Activated naive CD4-positive, alpha-beta T cell treated with anti-CD3 and anti-CD28 coated beads for 36 hours (primary cell): ENCODE data around the gene LSM3. TPM values are rescaled to one million over a fixed set of nuclear protein-coding genes. Genes with fewer than 3 reads are reported as not detected.
A peak's percentile ranks its signal among the peaks of the same experiment; 100 is the strongest.

Source experiments
- CTCF ChIA-PET: fragments of 350-600 bp; sonication (Branson Sonifier 250); formaldehyde crosslinking; loops from one replicate; lab custom pipeline; 2021; ENCODE audit warnings: antibody characterized with exemption; lab: Charles Lee
- DNase-seq: peaks from one replicate; pipeline ENCODE4 v3.0.0-alpha.2; 2020
- H3K27ac Mint-ChIP-seq: one replicate; pipeline ENCODE4 v1.8.0; 2021; ENCODE audit warnings: mild to moderate bottlenecking, mixed read lengths
- H3K27me3 Mint-ChIP-seq: one replicate; pipeline ENCODE4 v1.8.0; 2021; ENCODE audit warnings: low read depth, mixed read lengths
- H3K36me3 Mint-ChIP-seq: one replicate; pipeline ENCODE4 v1.8.0; 2021; ENCODE audit warnings: low read depth, mixed read lengths
- H3K4me1 Mint-ChIP-seq: one replicate; pipeline ENCODE4 v1.8.0; 2021; ENCODE audit warnings: low read depth, mixed read lengths
- H3K4me3 Mint-ChIP-seq: one replicate; pipeline ENCODE4 v1.8.0; 2021; ENCODE audit warnings: mild to moderate bottlenecking, moderate library complexity, mixed read lengths
- H3K9me3 Mint-ChIP-seq: one replicate; pipeline ENCODE4 v1.8.0; 2021; ENCODE audit warnings: mixed read lengths
- intact Hi-C: fragments of 100-400 bp; cut with micrococcal nuclease; formaldehyde crosslinking; loops from one replicate; pipeline ENCODE4 v1.15.1; 2023
- total RNA-seq, 2 experiments: library from RNA; stranded (reverse); gene quantifications; one replicate each; pipeline ENCODE4 v1.2.3, GENCODE V29; 2021

LSM3 gene
- total RNA-seq, 2 experiments from 2014 or later = 26.1 to 26.2 TPM

DNA sequence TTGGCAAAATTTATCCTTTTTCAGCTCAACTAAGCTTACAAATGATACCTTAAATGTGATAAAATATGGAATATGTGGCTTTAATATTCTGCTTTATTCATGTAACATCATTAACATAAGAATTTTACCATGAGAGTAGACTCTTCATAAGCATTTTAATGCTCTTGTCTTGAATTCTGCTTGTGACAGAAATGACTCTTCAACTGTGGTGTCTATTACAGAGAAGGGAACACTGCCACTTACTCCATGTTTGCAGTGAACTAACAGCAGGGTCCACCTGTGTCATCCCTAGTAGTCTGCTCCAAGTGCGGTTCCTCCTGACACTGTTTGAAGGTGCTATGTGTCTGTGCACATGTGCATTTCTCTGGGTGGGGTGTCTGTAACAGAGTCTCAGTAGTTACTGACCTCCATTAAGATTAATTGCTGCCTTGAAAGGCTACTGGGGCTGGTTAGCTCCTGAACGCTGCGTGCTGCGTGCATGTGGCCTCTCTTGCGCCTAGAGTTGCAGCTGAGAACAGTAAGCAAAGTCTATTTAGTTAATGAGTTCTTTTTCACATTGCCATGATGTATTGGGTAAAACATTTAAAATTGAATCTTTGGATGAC is 8.3 kb downstream of the LSM3 start:
- H3K4me3 Mint-ChIP-seq = no peak overlapping the region
- CTCF ChIA-PET = no interaction called here
- H3K4me1 Mint-ChIP-seq = peaks cover 61% of the 10 kb centered on the region
- no peak for DNase-seq
- no peak overlapping the region for H3K27ac Mint-ChIP-seq
- peaks cover 55% of the 10 kb centered on the region for H3K36me3 Mint-ChIP-seq
- no peaks in the 10 kb centered on the region for H3K27me3 Mint-ChIP-seq
- intact Hi-C loops = no loop called here
- peaks cover 6% of the 10 kb centered on the region for H3K9me3 Mint-ChIP-seq

DNA sequence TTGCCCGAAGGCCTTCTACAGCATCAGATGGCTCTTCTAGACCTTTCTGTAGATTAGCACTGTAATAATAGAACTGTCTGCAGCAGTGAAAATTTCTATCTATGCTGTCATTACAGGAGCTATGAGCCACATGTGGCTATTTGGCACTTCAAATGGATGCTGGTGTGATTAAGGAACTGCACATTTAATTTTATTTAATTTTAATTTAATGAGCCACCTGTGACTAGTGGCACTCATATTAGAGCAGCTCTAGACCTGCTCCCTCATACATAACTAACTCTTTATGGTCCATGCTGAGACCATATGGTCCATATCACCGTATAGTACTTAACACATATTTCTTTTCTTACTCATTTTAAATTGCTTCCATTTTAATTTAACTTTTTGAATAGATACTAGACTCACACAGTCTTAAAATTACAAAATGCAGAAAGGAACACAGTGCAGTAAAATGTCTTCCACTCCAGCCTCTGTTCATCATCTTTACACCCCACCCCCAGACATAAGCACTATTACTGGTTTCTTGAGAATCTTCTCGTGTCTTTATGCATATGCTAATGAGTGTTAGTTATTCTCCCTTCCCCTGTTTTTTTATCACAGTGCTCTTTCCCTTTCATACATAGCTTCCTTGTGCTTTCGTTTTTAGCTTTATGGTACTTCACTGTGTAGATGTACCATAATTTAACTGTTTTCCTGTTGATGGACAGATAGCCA is 9.6 kb downstream of the LSM3 start:
- no peak overlapping the region for H3K4me3 Mint-ChIP-seq
- intact Hi-C loops = no loop called here
- peaks cover 61% of the 10 kb centered on the region for H3K4me1 Mint-ChIP-seq
- no peaks in the 10 kb centered on the region for H3K27me3 Mint-ChIP-seq
- H3K27ac Mint-ChIP-seq = no peak overlapping the region
- peaks cover 46% of the 10 kb centered on the region for H3K36me3 Mint-ChIP-seq
- CTCF ChIA-PET = no interaction called here
- peaks cover 6% of the 10 kb centered on the region for H3K9me3 Mint-ChIP-seq
- no peak for DNase-seq

DNA sequence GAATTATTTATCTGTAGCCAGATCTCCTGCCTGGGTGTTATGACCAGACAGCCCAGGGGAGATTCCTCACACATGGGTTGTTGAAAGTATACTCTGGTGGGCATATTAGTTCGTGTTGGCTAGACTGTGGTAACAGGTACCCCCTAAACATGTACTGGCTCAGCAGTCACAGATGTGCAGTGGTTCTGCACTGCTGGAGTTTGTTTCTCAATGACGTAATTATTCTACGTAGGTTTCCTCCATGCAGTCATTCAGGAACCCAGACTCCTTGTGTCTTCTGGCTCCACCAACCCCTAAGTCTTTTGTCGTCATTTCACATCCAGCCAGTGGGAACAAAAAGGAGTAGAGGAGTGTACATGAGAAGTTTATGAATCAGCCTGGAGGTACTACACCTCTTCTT is 16.2 kb downstream of the LSM3 start:
- H3K36me3 Mint-ChIP-seq = peaks cover 33% of the 10 kb centered on the region
- CTCF ChIA-PET = no interaction called here
- H3K4me1 Mint-ChIP-seq = peaks cover 35% of the 10 kb centered on the region
- H3K27me3 Mint-ChIP-seq = no peaks in the 10 kb centered on the region
- no peak overlapping the region for H3K4me3 Mint-ChIP-seq
- no peak for DNase-seq
- peaks cover 2% of the 10 kb centered on the region for H3K9me3 Mint-ChIP-seq
- intact Hi-C loops = no loop called here
- no peak overlapping the region for H3K27ac Mint-ChIP-seq

DNA sequence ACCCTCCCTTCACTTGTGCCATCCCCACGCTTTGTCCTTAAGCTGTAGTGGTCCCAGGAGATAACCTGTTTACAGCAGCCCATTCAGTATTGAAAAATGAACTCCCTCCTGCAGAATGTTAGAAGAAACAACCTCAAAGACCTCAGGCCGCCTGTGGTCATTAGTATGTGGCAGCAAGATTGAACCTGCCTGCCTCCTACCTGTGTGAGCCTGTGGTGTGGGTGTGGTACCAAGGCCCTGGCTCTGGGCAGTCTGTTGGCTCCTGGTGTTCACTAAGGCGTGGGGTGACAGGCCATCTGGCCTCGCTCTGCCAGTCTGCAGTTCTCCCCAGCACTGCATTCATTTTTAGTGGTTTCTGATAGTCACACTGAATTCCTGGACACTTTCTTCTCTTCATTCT is 21.0 kb downstream of the LSM3 start:
- Mint-ChIP-seq H3K36me3 (peaks cover 20% of the 10 kb centered on the region), H3K27ac (no peak overlapping the region), H3K27me3 (no peaks in the 10 kb centered on the region), H3K4me3 (no peak overlapping the region), H3K4me1 (peaks cover 2% of the 10 kb centered on the region), H3K9me3 (no peaks in the 10 kb centered on the region)
- CTCF ChIA-PET = no interaction called here
- intact Hi-C loops = loop anchor here (5.0 kb wide), 1 partner anchor 203 kb away; the partner anchor contains the start of gene SLC6A6
- DNase-seq = no peak

DNA sequence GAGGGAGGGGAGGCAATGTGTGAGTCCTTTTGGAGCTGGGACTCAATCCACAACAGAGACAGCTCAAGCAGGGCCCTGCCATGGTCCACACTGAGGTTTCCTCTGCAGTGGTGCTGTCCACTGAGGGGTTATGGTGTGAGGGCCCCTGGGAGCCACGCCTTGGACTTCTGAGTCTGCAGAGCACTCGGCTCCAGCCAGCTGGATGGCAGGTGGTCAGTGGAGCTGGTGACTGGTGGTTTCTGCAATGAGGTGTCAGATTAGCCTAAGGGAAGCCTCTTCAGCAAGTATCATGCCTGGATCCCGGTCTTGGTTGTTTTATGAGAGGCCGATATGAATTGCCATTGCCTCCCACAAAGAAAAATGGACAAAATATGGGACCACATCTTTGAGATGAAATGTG is 21.7 kb downstream of the LSM3 start:
- Mint-ChIP-seq H3K36me3 (peaks cover 15% of the 10 kb centered on the region), H3K9me3 (no peaks in the 10 kb centered on the region), H3K27me3 (no peaks in the 10 kb centered on the region), H3K4me3 (no peak overlapping the region), H3K4me1 (peaks cover 2% of the 10 kb centered on the region), H3K27ac (peak overlapping the region; percentile 9)
- intact Hi-C loops = loop anchor here (5.0 kb wide), 1 partner anchor 202 kb away; the partner anchor contains the start of gene SLC6A6
- CTCF ChIA-PET = interaction anchor here (1.5 kb wide), 1 partner anchor 15 kb away, joined by 5 read pairs; no protein-coding TSS in a partner anchor
- DNase-seq = no peak

DNA sequence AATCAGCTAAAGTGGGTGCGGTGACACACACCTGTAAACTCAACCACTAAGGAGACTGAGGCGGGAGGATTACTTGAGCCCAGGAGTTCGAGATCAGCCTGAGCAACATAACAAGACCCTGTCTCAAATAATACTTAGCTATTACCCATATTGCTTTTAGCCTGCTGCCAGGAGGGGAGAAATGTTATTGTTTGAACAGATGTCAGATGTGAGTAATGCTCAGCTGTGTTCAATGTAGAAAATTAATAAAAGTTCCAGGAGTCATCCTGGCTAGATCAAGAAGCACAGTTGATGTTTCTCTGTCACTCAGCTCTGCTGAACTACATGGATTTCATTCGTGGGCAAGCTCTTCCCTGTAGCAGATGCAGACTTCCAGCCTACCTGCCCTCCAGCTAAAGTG is 22.2 kb downstream of the LSM3 start:
- Mint-ChIP-seq H3K4me1 (peaks cover 2% of the 10 kb centered on the region), H3K27me3 (no peaks in the 10 kb centered on the region), H3K36me3 (peaks cover 15% of the 10 kb centered on the region), H3K4me3 (no peak overlapping the region), H3K27ac (no peak overlapping the region), H3K9me3 (no peaks in the 10 kb centered on the region)
- DNase-seq = no peak
- CTCF ChIA-PET = interaction anchor here (0.5 to 1.5 kb wide), 6 partner anchors 16 to 681 kb away, joined by 3 to 5 read pairs (median 4); no protein-coding TSS in a partner anchor
- intact Hi-C loops = loop anchor here (5.0 kb wide), 1 partner anchor 201 kb away; the partner anchor contains the start of gene SLC6A6

DNA sequence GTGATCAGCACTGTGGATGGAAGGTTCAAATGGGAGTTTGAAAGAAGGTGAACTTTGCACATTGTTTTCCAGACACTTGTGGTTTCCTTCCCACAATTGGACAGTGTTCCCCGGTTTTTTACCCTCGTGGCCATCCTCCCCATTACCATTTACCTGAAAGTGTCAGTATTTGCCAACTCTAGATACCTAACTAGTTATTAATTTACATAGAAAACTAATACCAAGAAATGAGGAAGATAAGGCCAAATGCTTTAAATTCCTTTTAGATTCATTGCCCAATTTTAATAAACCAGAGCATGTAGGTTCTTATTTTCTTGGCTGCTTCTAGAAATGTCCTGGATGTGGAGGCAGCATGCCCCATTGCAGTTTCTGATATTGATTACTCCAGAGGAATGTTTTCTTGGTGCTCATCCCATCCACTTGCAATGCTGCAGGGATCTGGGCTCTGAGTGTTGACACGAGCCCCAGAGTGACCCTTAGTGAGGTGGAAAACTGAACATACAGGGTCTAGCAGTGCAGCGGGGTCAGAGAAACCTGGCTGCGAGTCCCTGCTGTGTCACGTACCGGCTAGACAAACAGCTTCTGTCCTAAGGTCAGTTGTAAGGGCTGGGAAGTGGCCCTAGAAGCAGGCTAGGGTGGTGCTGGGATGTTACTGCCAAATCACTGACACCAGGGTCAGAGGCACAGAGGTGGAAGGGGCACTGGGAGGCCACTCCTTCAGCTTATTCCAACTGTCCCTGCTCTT is 23.5 kb downstream of the LSM3 start:
- no peak for DNase-seq
- Mint-ChIP-seq H3K4me1 (peaks cover 2% of the 10 kb centered on the region), H3K9me3 (no peaks in the 10 kb centered on the region), H3K4me3 (no peak overlapping the region), H3K27ac (no peak overlapping the region), H3K27me3 (no peaks in the 10 kb centered on the region), H3K36me3 (peaks cover 7% of the 10 kb centered on the region)
- intact Hi-C loops = loop anchor here (2.0 to 5.0 kb wide), 3 partner anchors 59 to 347 kb away; partner anchors contain the start of gene SLC6A6
- CTCF ChIA-PET = interaction anchor here (0.8 to 4.9 kb wide), 9 partner anchors 9 to 305 kb away, joined by 3 to 27 read pairs (median 4); no protein-coding TSS in a partner anchor

DNA sequence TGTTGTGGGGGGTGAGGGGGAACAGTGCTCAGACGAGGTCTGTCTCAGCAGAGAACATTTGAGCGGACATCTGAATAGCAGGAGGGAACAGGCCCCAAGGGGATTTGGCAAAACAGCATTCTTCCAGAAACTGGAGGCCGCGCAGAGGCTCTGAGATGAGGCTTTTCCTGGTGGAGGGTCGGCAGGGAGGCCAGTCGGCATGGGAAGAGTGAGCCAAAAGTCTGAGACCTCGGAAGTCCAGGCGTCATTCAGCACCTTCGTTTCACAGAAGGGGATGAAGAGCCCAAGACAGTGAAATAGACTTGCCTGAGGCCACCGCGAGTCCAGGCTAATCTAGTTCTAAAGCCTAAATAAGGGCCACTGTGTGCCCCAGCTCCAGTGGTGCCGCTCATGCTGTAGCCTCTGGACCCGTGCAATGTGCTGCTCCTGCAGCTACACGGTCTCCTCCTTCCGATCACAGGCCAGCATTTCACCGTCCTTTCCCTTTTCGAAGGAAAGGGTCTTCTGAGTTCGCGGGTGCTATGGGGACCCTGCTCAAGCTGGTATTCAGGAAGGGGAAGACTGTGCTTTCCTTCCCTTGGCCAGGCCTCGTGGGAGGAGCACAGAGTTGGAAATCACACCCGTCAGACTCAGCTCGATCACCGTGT is 24.4 kb downstream of the LSM3 start:
- Mint-ChIP-seq H3K27ac (no peak overlapping the region), H3K9me3 (no peaks in the 10 kb centered on the region), H3K36me3 (peaks cover 6% of the 10 kb centered on the region), H3K4me3 (no peak overlapping the region), H3K4me1 (peaks cover 2% of the 10 kb centered on the region), H3K27me3 (no peaks in the 10 kb centered on the region)
- no peak for DNase-seq
- intact Hi-C loops = loop anchor here (1.0 to 5.0 kb wide), 5 partner anchors 58 to 346 kb away; partner anchors contain the start of gene SLC6A6
- CTCF ChIA-PET = interaction anchor here (0.6 to 4.9 kb wide), 41 partner anchors 9 to 421 kb away, joined by 3 to 27 read pairs (median 3); partner anchors contain the start of genes LSM3 and XPC

DNA sequence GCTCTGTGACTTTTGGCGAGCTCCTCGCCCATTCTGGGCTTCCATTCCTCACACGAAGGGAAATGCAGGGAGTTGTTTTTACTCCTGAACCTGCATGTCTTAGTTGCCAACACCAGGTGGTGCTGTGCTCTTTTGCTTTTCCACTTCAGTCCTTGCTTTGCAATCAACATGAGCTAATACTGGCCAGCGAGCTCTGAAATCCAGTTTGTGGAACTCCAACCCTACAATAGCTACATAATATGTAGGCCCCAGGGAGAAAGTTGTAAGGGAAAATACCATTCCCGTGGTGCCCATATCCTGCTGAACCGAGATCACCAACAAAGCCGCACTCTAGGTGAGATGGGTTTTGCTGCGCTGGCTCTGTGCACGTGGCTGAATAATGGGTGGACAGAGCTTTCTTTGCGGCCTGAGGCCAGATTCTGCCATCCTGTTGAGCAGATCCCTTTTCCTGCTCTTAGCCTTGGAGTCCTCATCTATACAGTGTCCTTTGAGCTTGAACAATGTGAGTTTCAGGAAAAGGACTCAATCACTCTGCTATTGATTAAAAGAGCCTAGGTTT is 25.0 kb downstream of the LSM3 start:
- peak; percentile 64 for DNase-seq
- Mint-ChIP-seq H3K9me3 (no peaks in the 10 kb centered on the region), H3K4me3 (no peak overlapping the region), H3K27me3 (no peaks in the 10 kb centered on the region), H3K4me1 (peaks cover 2% of the 10 kb centered on the region), H3K36me3 (peaks cover 2% of the 10 kb centered on the region), H3K27ac (no peak overlapping the region)
- CTCF ChIA-PET = interaction anchor here (0.6 to 4.9 kb wide), 44 partner anchors 9 to 420 kb away, joined by 3 to 27 read pairs (median 3); partner anchors contain the start of genes LSM3 and XPC
- intact Hi-C loops = loop anchor here (1.0 to 5.0 kb wide), 5 partner anchors 57 to 345 kb away; partner anchors contain the start of gene SLC6A6

DNA sequence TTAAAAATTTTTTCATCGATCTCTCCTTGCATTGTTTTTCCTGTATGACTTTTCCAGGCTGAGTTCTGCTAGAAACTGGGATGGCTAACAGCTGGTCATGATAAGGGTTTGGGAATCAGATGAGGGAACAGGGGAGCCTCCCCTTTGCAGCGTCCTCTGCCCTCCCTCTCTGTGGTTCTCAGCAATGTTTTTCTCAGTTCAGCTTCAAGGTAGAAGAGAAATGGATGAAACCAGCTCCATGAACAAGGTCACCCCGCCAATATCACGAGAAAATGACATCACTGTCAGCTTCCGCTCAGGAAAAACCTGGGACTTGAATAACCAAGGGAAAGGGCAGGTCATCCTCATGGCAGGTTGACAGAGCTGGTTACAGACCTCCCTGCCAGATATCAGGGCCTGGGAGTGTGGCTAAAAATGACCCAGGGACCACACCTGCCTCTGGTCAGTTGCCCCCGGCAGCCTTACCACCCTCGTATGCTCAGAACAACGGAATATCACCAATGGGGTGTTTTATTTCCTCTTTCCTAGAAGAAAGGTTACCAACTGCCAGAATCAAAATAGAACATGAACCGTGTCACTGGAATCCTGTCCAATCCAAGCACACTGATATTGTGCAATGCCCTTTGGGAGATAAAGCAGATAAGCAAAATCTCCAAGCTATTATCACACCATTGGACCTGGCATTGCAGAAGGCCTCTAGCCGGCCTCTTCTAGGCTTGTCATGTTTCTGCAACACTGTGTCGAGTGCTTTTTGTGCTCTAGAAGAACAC is 26.1 kb downstream of the LSM3 start:
- DNase-seq = no peak
- intact Hi-C loops = loop anchor here (5.0 kb wide), 1 partner anchor 198 kb away; the partner anchor contains the start of gene SLC6A6
- CTCF ChIA-PET = interaction anchor here (0.5 to 4.9 kb wide), 15 partner anchors 8 to 325 kb away, joined by 3 to 27 read pairs (median 4); partner anchors contain the start of genes LSM3 and XPC
- Mint-ChIP-seq H3K4me1 (peaks cover 2% of the 10 kb centered on the region), H3K27ac (no peak overlapping the region), H3K9me3 (no peaks in the 10 kb centered on the region), H3K27me3 (no peaks in the 10 kb centered on the region), H3K4me3 (no peak overlapping the region), H3K36me3 (no peaks in the 10 kb centered on the region)
